Dendritic cell treated with granulocyte-macrophage colony-stimulating factor and Interleukin-4, amounts not matched to agents 40 ng/mL and 50 ng/mL, for 4 days (primary cell): ENCODE results near the gene RPL19.
"Not testable (repeated sequence)": the region's sequence is repeated elsewhere in the genome, so short reads cannot be mapped to it uniquely, and the experiment has no call there.

Source experiments
- H3K27ac Mint-ChIP-seq: one replicate; pipeline ENCODE4 v1.8.0; 2022; ENCODE audit warnings: mild to moderate bottlenecking, mixed read lengths
- H3K27me3 Mint-ChIP-seq: one replicate; pipeline ENCODE4 v1.8.0; 2022; ENCODE audit warnings: mild to moderate bottlenecking, mixed read lengths
- H3K36me3 Mint-ChIP-seq: one replicate; pipeline ENCODE4 v1.8.0; 2022; ENCODE audit warnings: low read depth, mixed read lengths
- H3K4me1 Mint-ChIP-seq: one replicate; pipeline ENCODE4 v1.8.0; 2022; ENCODE audit warnings: low read depth, mixed read lengths
- H3K4me3 Mint-ChIP-seq: one replicate; pipeline ENCODE4 v1.8.0; 2022; ENCODE audit warnings: mild to moderate bottlenecking, moderate library complexity, mixed read lengths
- H3K9me3 Mint-ChIP-seq: one replicate; pipeline ENCODE4 v1.8.0; 2022; ENCODE audit warnings: mixed read lengths
- intact Hi-C: fragments of 100-400 bp; cut with micrococcal nuclease; formaldehyde crosslinking; loops from one replicate; pipeline ENCODE4 v1.15.0; 2022

RPL19 gene

DNA sequence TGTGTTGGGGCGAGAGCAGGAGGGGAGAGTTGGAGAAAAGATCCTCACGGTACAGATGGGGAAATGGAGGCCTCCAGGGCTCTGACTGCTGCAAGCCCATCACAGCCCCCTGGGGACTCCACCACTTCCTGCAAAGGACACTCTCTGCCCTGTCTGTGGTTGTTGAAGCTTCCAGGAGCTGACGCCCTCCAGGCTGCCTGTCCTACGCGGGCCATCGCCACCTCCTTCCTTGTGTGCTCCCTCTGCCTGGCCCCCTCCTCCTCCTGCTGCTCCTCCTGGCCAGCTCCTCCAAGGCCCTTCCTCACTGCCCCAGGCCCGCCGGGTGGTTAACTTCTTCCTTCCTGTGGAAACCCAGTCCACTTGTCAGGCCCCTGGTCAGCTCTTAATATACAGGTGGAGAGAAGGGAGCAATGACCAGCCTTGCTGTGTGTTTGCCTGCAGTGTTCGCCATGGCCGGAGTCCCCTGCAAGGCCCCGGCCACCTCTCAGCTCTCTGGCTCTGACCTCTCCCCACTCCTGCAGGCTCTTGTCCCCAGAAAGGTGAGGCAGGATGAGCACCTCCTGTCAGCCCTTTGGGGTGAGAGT is 44.0 kb downstream of the RPL19 start:
- intact Hi-C loops = loop anchor here (2.0 to 5.0 kb wide), 3 partner anchors 37 to 261 kb away; no protein-coding TSS in a partner anchor
- no peak overlapping the region for H3K27ac Mint-ChIP-seq
- peaks cover 27% of the 10 kb centered on the region for H3K27me3 Mint-ChIP-seq
- H3K4me3 Mint-ChIP-seq = no peak overlapping the region
- peaks cover 9% of the 10 kb centered on the region for H3K36me3 Mint-ChIP-seq
- H3K9me3 Mint-ChIP-seq = no peaks in the 10 kb centered on the region
- peaks cover 13% of the 10 kb centered on the region for H3K4me1 Mint-ChIP-seq

DNA sequence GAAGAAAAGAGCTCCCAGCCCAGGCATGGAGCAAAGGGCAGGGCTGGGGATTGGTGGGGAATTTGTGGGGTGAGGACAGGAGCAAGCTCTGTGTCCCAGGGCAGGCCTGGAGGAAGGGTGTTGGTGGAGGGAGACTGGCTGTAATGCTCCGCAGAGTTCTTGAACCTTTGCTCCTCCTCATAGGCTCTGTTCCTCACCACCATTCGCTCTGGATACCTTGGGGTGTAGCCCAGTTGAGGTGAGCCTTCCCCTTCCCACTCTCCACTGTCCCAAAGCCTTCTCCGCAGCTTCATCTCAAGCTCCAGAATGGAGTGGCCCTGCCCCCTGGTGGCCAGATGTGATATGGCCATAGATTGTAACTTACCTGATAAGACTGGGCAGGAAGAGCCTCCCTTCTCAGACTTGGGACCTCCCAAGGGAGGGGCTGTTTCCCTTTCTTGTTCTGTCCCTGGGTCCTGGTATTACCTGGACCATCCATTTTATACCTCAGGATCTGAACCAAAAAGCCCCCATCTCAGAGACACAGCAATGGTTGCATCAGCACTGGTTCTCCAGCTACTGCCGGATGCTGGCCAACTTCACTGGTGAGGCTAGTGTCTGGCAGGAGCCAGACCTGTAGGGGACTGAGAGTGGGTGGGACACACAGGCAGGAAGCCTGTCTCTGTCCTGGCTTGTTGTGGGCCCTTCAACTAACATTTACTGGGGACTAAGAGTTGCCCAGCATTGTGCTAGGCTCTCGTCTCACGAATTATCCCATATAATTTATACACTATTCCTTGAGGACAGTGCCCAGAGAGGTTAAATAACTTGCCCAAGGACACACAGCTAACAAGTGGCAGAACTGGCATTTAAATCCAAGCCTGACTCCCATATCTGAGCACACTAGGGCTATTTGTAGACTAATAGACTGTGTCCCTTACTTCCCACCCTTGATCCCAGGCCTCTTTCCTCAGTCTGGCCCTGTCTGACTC is 44.8 kb downstream of the RPL19 start:
- intact Hi-C loops = loop anchor here (2.0 to 5.0 kb wide), 3 partner anchors 38 to 262 kb away; no protein-coding TSS in a partner anchor
- Mint-ChIP-seq H3K4me1 (peaks cover 13% of the 10 kb centered on the region), H3K27ac (no peak overlapping the region), H3K36me3 (peaks cover 11% of the 10 kb centered on the region), H3K9me3 (no peaks in the 10 kb centered on the region), H3K27me3 (peaks cover 20% of the 10 kb centered on the region), H3K4me3 (no peak overlapping the region)

DNA sequence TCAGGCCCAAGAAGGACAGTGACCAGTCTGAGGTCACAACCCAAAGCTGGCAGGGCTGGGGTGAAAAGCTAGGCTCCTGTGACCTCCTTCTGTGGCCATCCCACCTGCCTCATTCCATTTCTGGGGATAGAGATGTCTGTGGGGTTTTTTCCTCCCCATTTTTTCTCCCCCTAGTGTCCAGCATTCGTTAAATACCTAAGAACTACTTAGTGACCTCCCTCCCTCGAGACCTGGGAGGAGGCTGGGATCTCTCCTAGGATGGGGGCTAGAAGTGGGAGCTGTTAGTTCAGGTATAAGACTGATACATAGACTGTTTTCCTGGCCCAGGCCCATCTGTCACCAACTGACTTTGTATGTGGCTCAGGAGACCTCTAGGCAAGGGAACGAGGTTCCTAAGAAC is 46.2 kb downstream of the RPL19 start:
- intact Hi-C loops = no loop called here
- Mint-ChIP-seq H3K4me3 (no peak overlapping the region), H3K4me1 (peaks cover 13% of the 10 kb centered on the region), H3K36me3 (peaks cover 14% of the 10 kb centered on the region), H3K9me3 (no peaks in the 10 kb centered on the region), H3K27me3 (peaks cover 18% of the 10 kb centered on the region), H3K27ac (no peak overlapping the region)

DNA sequence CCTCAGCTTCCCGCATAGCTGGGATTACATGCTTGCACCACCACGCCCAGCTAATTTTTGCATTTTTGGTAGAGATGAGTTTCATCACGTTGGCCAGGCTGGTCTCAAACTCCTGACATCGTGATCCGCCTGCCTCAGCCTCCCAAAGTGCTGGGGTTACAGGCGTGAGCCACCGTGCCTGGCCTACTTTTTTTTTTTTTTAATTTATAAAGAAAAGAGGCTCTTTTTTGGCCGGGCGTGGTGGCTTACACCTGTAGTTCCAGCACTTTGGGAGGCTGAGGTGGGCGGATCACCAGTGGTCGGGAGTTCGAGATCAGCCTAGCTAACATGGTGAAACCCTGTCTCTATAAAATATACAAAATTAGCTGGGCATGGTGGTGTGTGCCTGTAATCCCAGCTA is 50.0 kb downstream of the RPL19 start:
- intact Hi-C loops, H3K27ac Mint-ChIP-seq, H3K4me3 Mint-ChIP-seq, H3K4me1 Mint-ChIP-seq, H3K27me3 Mint-ChIP-seq, H3K9me3 Mint-ChIP-seq: not testable (repeated sequence)
- H3K36me3 Mint-ChIP-seq = peaks cover 48% of the 10 kb centered on the region

DNA sequence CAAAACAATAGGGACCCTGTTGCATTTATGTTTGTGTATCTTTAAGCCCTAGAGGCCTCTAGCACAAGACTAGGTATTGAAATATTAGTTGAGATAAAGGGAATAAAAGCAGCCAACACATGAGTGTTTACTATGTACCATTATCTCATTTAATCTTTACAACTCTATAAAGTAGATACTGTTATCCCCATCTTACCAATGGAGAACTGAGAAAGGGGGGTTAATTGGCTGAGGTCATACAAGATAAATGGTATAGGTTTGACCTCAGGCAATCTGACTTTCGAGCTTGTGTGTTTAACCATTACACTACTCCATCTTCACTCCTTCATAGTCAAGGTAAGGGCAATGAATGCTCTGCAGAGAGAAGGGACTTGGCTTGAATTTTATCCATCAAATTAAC is 51.9 kb downstream of the RPL19 start:
- no peak overlapping the region for H3K27ac Mint-ChIP-seq
- intact Hi-C loops = no loop called here
- peaks cover 67% of the 10 kb centered on the region for H3K36me3 Mint-ChIP-seq
- H3K27me3 Mint-ChIP-seq = no peaks in the 10 kb centered on the region
- no peaks in the 10 kb centered on the region for H3K4me1 Mint-ChIP-seq
- no peaks in the 10 kb centered on the region for H3K9me3 Mint-ChIP-seq
- no peak overlapping the region for H3K4me3 Mint-ChIP-seq

DNA sequence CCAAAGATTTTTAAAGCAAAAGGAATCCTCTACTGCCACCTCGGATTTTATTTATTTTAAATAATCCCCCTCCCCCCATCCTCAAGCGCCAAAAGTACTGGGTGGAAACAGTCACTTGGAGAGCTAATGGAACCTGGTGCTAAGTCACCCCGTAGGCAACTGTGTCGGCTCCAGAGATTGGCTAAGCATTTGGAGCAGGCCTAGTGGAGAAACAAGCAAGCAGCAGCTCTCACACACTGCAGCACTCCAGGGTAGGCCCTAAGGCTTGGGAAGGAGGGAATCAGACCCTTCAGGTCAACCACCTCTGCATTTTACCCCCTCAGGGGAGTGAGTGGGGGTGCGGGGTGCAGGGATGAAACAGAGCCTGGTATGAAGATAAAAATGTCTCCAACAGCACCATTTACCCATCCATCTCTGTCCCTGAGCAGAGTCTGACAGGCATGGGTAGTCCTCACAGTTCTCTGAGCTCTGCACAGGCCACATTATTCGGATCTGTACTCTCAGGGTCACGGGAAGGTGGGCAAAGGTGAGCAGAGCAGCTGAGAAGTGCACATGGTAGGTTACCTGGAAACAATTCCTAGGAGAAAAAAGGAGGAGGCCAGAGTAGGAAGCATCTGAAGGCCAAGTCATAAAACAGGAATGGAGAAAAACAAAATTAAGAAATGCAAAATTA is 52.8 kb downstream of the RPL19 start:
- Mint-ChIP-seq H3K4me1 (no peaks in the 10 kb centered on the region), H3K27me3 (no peaks in the 10 kb centered on the region), H3K36me3 (peaks cover 76% of the 10 kb centered on the region), H3K27ac (no peak overlapping the region), H3K9me3 (no peaks in the 10 kb centered on the region), H3K4me3 (no peak overlapping the region)
- intact Hi-C loops = no loop called here
